Measurements from ENCODE around the gene DRAP1. TPM values are rescaled to one million over a fixed set of nuclear protein-coding genes. Genes with fewer than 3 reads are reported as not detected.

Gene DRAP1
- total and polyA plus RNA-seq, 9 of the 15 experiments (the other 6 are each of a cell fraction or from before 2014, with no cell fraction given) = 9.6 to 200 (median 92.9) TPM

GRCh38 chr11:65886826-65887722 is 32.2 kb upstream of the DRAP1 start:
- Histone ChIP-seq H3K4me1 (replicated peaks in 1 of 2; ENCODE audit: control insufficient read depth in 2 of 2, insufficient read depth in 2 of 2, low read length in 2 of 2) (peaks cover 17 to 61% of the 10 kb centered on the region in 2 experiments), H3K9me3 (replicated peaks; ENCODE audit: control insufficient read depth, insufficient read depth, low read depth, low read length) (no peaks in the 10 kb centered on the region), H3K9ac (ENCODE audit: insufficient read depth in 1 of 2, low read depth in 2 of 2, low read length in 2 of 2) (peak overlapping the region; percentile 58 to 96), H3K9me1 (ENCODE audit: control insufficient read depth, insufficient read depth, low read length) (no peaks in the 10 kb centered on the region), H3K27ac (ENCODE audit: extremely low read depth, low read depth, low read length) (peak overlapping the region; percentile 71; the same call in 2 of the 3 replicates), H2AFZ (ENCODE audit: low read depth, low read length) (no peak overlapping the region), H3K4me2 (ENCODE audit: insufficient read depth, low read length) (peak overlapping the region; percentile 90), H3K79me2 (ENCODE audit: control insufficient read depth, insufficient read depth, low read length) (peaks cover 34% of the 10 kb centered on the region), H3K27me3 (ENCODE audit: control insufficient read depth in 2 of 2, insufficient read depth in 2 of 2, low read length in 2 of 2) (no peaks in the 10 kb centered on the region), H3K4me3 (peak overlapping the region; percentile 69), H4K20me1 (replicated peaks; ENCODE audit: control insufficient read depth, insufficient read depth, low read length) (peaks cover 3% of the 10 kb centered on the region; the same call in 1 of the 2 replicates), H3K36me3 (ENCODE audit: control insufficient read depth, insufficient read depth, low read length) (peaks cover 53% of the 10 kb centered on the region)
- ATAC-seq (no peak), DNase-seq (ENCODE audit: extremely low read depth in 1 of 4, low spot score in 3 of 4) (no peak), FAIRE-seq (no peak)
- in situ Hi-C loops (cut with MboI) = no loop called here
- BruUV-seq (replicated peaks) = no TSS peak
- ChIA-PET CTCF (ENCODE audit: low intra/inter-chr PET ratio) (interaction anchor here (1.1 to 3.3 kb wide), 3 partner anchors 25 to 176 kb away, joined by 3 to 40 read pairs (median 12); partner anchors contain the start of gene KAT5), POLR2A (interaction anchor here (0.6 to 14.4 kb wide), 13 partner anchors 13 to 220 kb away, joined by 3 to 147 read pairs (median 5); partner anchors contain the start of genes CFL1, FOSL1, MUS81 and RNASEH2C)
- 0 out of 2 replicates have a peak, but pooled peaks have one; percentile 1 for TF ChIP-seq ARID4B (CRISPR knock-in tag; IDR thresholded peaks at IDR 0.05)
- no peak for TF ChIP-seq FUS (optimal IDR thresholded peaks at IDR 0.05; ENCODE audit: low read depth, low read length)
- TF ChIP-seq NFIC (IDR thresholded peaks at IDR 0.05) = peak; percentile 36
- 73% methylated on average over 13 of the region's 14 CpGs for WGBS (ENCODE audit: insufficient coverage, low coverage, missing lambda C conversion rate)
- intact Hi-C loops (cut with micrococcal nuclease) = loop anchor here (5.0 kb wide), 2 partner anchors 105 to 175 kb away; partner anchors contain the start of genes AP5B1 and KAT5
